RWPE1 (cell line): Measurements from ENCODE around the gene MSRB3.

Source experiments
- CTCF ChIA-PET: fragments of 350-600 bp; sonication (Branson Sonifier 250); formaldehyde crosslinking; extraction: SDS; loops from one replicate; lab custom pipeline; 2021; lab: Yijun Ruan, JAX
- POLR2A ChIA-PET: fragments of 400-600 bp; formaldehyde crosslinking; extraction: SDS; loops from one replicate; lab custom pipeline; 2020; ENCODE audit warnings: antibody characterized with exemption; ENCODE audit not compliant: low non-redundant PET; lab: Yijun Ruan, JAX
- DNase-seq: peaks from one replicate; pipeline ENCODE4 v3.0.0; 2012; ENCODE audit warnings: low spot score
- H3K27ac ChIP-seq: fragments of 450-650 bp; 2 replicates; pipeline ENCODE4 v1.5.1; 2017
- CTCF ChIP-seq: fragments of 450-650 bp; conservative IDR thresholded peaks from 2 replicates; pipeline ENCODE4 v1.5.1; 2017; ENCODE audit warnings: low read depth, mild to moderate bottlenecking

MSRB3 gene

GRCh38 chr12:65278576-65279368 is at the start of gene MSRB3:
Gene MSRB3 (plus strand): TSS chr12:65278683. CDS start chr12:65308580, 29,897 bp downstream.
- ChIA-PET POLR2A (no interaction called here), CTCF (interaction anchor here (0.6 kb wide), 1 partner anchor 506 kb away, joined by 3 read pairs; no protein-coding TSS in a partner anchor)
- peak; percentile 77 for DNase-seq
- peak; percentile 34 for TF ChIP-seq CTCF
- H3K27ac ChIP-seq: peak within 1 kb of the TSS; percentile 79

- no peak for TF ChIP-seq CTCF
- ChIA-PET CTCF (no interaction called here), POLR2A (no interaction called here)
- peak; percentile 10 for DNase-seq
- no peak overlapping the region for H3K27ac ChIP-seq
Measured at GRCh38 chr12:65229441-65229840, 49.0 kb upstream of the MSRB3 start.

DNA sequence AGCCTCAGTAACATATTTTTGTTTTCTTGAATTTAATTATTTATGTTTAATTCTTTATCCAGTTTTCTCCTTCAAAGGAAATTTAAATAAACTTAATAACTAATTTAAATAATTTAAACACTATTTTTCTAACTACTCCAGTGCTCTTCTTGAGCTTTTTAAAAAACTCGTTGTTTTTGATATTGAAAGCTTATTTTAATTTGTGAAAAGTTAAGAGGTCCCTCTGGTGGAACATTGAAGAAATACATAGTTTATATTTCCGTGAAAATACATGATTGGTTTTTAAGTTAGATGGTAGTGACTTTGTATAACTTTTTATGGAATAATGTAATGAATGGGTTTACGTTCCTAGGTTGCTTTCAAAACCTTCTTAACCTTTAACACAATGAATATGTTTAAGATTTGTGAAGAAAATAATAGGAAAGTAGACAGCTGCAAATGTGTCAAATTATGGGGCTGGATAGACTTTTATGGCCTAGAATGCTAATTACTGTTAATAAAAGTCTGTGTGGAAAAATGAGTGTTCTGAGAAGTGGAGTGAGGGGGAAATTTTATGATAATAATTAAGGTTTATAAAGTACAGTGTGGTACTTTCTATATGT is 45.9 kb upstream of the MSRB3 start:
- POLR2A ChIA-PET: no interaction called here
- peak; percentile 49 for TF ChIP-seq CTCF
- peak; percentile 9 for DNase-seq
- CTCF ChIA-PET: interaction anchor here (0.6 to 2.6 kb wide), 6 partner anchors 12 to 437 kb away, joined by 3 to 10 read pairs (median 4); no protein-coding TSS in a partner anchor
- H3K27ac ChIP-seq: no peak overlapping the region

DNA sequence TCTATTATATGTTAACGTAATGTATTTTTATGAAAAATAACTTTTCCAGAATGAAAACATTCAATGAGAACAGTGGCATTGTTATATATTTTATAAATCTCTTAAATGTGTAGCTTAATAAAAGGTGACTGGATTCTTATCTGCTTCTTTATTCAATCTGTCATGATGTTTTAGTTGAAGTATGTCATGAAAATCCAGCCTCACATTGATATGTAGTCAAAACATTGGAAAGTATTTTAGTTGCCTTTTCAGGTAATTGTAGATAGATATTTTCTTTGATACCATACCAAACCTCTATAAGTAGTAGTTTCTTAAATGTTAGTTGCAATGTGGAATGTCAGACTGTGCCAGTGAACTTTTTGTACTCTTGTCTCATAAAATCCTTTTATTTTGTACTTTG is 41.3 kb upstream of the MSRB3 start:
- DNase-seq: no peak
- H3K27ac ChIP-seq: no peak overlapping the region
- TF ChIP-seq CTCF: no peak
- ChIA-PET CTCF (no interaction called here), POLR2A (no interaction called here)

DNA sequence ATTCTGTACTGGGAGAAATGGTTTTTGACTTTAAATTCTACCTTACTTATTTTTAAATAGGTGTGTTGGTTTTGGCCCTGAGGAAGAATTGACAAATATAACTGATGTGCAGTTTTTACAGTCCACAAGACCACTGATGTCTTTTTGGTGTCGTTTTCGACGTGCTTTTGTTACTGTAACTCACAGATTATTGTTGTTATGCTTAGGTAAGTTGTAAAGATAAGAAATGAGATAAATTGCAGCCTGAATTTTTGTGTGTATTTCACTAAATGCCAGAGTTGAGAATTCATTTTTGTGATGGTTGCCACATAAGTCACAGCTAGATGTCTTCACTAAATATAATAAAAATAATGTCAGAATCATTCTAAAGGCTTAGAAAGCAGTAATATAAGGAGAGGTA is 39.9 kb upstream of the MSRB3 start:
- no peak for DNase-seq
- CTCF ChIA-PET: no interaction called here
- TF ChIP-seq CTCF: no peak
- POLR2A ChIA-PET: no interaction called here
- no peak overlapping the region for H3K27ac ChIP-seq

DNA sequence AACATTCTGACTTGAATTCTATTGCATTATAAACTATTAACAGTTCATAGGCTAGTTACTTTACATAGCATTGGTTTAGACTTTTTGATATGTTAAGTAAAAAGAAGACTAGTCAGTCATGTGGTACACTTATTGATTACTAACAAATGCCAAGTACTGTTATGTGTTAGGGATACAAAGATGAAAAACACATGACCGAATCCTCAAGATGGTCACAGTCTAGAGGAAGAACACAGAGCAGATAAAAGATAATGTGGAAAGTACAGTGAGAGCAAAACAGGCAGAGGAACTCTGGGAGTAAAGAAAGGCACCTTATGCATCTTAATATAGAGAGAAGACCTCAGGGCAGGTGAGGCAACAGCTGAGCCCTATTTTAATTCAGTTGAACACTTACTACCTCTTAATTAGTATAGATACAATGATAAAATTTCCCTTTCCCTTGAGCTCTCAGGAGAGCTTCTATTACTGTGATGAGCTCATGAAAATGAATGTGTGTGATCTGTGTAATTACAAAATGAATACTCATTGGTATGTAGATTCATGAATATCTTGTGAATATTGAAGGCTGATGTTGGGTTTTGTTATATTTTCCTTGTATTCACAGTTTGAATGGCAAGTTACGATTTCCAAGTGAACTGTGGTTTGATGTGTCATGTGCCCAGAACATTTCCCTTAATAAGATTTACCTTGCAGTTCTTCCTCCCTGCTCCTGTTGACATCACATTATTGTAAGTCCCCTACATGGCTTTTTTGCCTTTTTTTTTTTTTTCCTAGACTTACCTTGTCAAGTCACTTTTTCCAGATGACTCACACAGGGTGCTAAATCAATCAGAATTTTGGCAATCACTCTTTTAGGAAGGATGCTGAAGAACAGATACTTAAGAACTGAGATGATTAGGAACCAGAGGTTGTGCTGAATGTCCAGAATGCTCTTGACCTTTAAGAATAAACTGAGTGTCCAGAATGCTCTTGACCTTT is 29.5 kb upstream of the MSRB3 start:
- POLR2A ChIA-PET: no interaction called here
- TF ChIP-seq CTCF: no peak
- CTCF ChIA-PET: no interaction called here
- H3K27ac ChIP-seq: no peak overlapping the region
- no peak for DNase-seq
